DND-41 (cell line): ENCODE measurements around the gene BCL7B.
"Not testable (repeated sequence)": the region's sequence is repeated elsewhere in the genome, so short reads cannot be mapped to it uniquely, and the experiment has no call there.

Experiments used
- ATAC-seq: fragments of 200-7000 bp; cut with Tn5 transposase; 3 replicates; pipeline ENCODE4 v1.9.1; 2021; ENCODE audit warnings: low read depth; ENCODE audit not compliant: insufficient read depth
- DNase-seq: peaks from one replicate; pipeline ENCODE4 v3.0.0-alpha.2; 2020
- H2AFZ ChIP-seq: 2 replicates; pipeline ENCODE4 v1.6.0; 2012; ENCODE audit warnings: low read depth, low read length
- H3K27ac ChIP-seq: 2 replicates; pipeline ENCODE4 v1.5.1; 2012; ENCODE audit warnings: low read length, inconsistent platforms
- H3K27me3 ChIP-seq: fragments of 200-600 bp; sonication (generic); 2 replicates; pipeline ENCODE4 v1.6.0; 2012; ENCODE audit warnings: low read length, mild to moderate bottlenecking, inconsistent platforms; ENCODE audit not compliant: insufficient read depth, poor library complexity
- H3K36me3 ChIP-seq: 2 replicates; pipeline ENCODE4 v1.5.1; 2012; ENCODE audit warnings: low read length, inconsistent platforms; ENCODE audit not compliant: insufficient read depth
- H3K4me1 ChIP-seq: 2 replicates; pipeline ENCODE4 v1.5.1; 2012; ENCODE audit warnings: mild to moderate bottlenecking, low read length; ENCODE audit not compliant: insufficient read depth
- H3K4me2 ChIP-seq: 2 replicates; pipeline ENCODE4 v1.6.0; 2012; ENCODE audit warnings: mild to moderate bottlenecking, moderate library complexity, low read length, inconsistent platforms; ENCODE audit not compliant: insufficient read depth
- H3K4me3 ChIP-seq, 2 experiments: fragments of 200-600 bp in 1 of 2; shearing (Covaris generic) in 1 of 2; 2 replicates each; pipeline ENCODE4 v1.5.1; 2012 to 2016; ENCODE audit warnings: inconsistent platforms in 2 of 2, low read length in 2 of 2, mild to moderate bottlenecking in 2 of 2, low read depth in 1 of 2, moderate library complexity in 1 of 2
- H3K79me2 ChIP-seq: 2 replicates; pipeline ENCODE4 v1.6.0; 2012; ENCODE audit warnings: low read length, inconsistent platforms; ENCODE audit not compliant: insufficient read depth
- H3K9ac ChIP-seq: 2 replicates; pipeline ENCODE4 v1.6.0; 2012; ENCODE audit warnings: low read depth, mild to moderate bottlenecking, inconsistent platforms, low read length, moderate library complexity
- H3K9me3 ChIP-seq: 2 replicates; pipeline ENCODE4 v1.5.1; 2012; ENCODE audit warnings: low read length, moderate library complexity, mild to moderate bottlenecking, inconsistent platforms; ENCODE audit not compliant: insufficient read depth, severe bottlenecking
- H4K20me1 ChIP-seq: 2 replicates; pipeline ENCODE4 v1.6.0; 2012; ENCODE audit warnings: low read length; ENCODE audit not compliant: insufficient read depth
- EZH2 ChIP-seq: IDR thresholded peaks from 3 replicates; pipeline ENCODE4 v1.6.1; 2012; ENCODE audit warnings: borderline replicate concordance, low read depth, mild to moderate bottlenecking, moderate library complexity, low read length, inconsistent platforms; ENCODE audit not compliant: severe bottlenecking
- TF ChIP-seq, protein P1 (sequence below): IDR thresholded peaks from 2 replicates; pipeline ENCODE4 v1.5.1; 2012; ENCODE audit warnings: borderline replicate concordance, low read length, moderate library complexity, mild to moderate bottlenecking; ENCODE audit not compliant: poor library complexity, severe bottlenecking; ENCODE audit errors: extremely low read depth

Gene BCL7B

GRCh38 chr7:73547841-73548240 is 9.6 kb downstream of the BCL7B start:
- Histone ChIP-seq H3K79me2 (peaks cover 96% of the 10 kb centered on the region), H2AFZ (no peak overlapping the region), H3K9me3 (no peaks in the 10 kb centered on the region), H3K36me3 (peaks cover 85% of the 10 kb centered on the region), H3K4me2 (no peak overlapping the region), H3K4me3 (no peak overlapping the region), H4K20me1 (peaks cover 48% of the 10 kb centered on the region; the same call in 1 of the 2 replicates), H3K4me1 (peaks cover 10% of the 10 kb centered on the region; the same call in 1 of the 2 replicates), H3K27me3 (no peaks in the 10 kb centered on the region), H3K27ac (no peak overlapping the region), H3K9ac (no peak overlapping the region)
- no peak for ATAC-seq
- TF ChIP-seq, protein P1, sequence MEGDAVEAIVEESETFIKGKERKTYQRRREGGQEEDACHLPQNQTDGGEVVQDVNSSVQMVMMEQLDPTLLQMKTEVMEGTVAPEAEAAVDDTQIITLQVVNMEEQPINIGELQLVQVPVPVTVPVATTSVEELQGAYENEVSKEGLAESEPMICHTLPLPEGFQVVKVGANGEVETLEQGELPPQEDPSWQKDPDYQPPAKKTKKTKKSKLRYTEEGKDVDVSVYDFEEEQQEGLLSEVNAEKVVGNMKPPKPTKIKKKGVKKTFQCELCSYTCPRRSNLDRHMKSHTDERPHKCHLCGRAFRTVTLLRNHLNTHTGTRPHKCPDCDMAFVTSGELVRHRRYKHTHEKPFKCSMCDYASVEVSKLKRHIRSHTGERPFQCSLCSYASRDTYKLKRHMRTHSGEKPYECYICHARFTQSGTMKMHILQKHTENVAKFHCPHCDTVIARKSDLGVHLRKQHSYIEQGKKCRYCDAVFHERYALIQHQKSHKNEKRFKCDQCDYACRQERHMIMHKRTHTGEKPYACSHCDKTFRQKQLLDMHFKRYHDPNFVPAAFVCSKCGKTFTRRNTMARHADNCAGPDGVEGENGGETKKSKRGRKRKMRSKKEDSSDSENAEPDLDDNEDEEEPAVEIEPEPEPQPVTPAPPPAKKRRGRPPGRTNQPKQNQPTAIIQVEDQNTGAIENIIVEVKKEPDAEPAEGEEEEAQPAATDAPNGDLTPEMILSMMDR = no peak
- TF ChIP-seq EZH2 = no peak
- DNase-seq = no peak

GRCh38 chr7:73544678-73545077 is 12.8 kb downstream of the BCL7B start:
- peaks cover 48% of the 10 kb centered on the region for H4K20me1 ChIP-seq
- TF ChIP-seq, protein P1 = no peak
- no peak for TF ChIP-seq EZH2
- no peaks in the 10 kb centered on the region for H3K9me3 ChIP-seq
- H3K27ac ChIP-seq = no peak overlapping the region
- H3K4me3 ChIP-seq = no peak overlapping the region
- no peak overlapping the region for H3K9ac ChIP-seq
- DNase-seq (no peak), ATAC-seq (no peak)
- peaks cover 4% of the 10 kb centered on the region; the same call in 1 of the 2 replicates for H3K4me1 ChIP-seq
- H3K79me2 ChIP-seq = peaks cover 87% of the 10 kb centered on the region
- no peak overlapping the region for H3K4me2 ChIP-seq
- peaks cover 83% of the 10 kb centered on the region for H3K36me3 ChIP-seq
- no peaks in the 10 kb centered on the region for H3K27me3 ChIP-seq
- H2AFZ ChIP-seq = no peak overlapping the region

DNA sequence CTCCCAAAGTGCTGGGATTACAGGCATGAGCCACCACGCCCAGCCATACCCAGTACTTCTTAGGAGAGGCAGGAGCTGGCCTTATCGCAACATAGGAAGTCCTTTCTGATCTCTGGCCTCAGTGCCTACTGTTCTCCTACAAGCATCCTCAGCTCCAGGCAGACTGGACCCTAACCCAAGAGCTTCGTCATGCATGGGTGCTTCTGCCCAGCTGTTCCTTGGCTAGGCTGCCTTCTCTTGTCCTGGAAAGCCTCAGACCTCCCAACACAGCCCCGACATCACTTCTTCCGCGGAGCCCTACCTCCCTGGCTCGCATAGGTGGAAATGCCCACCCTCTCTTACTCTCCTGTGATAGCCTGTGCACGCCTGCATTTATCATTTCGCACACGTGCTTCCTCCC is 15.8 kb downstream of the BCL7B start:
- no peak for TF ChIP-seq EZH2
- TF ChIP-seq, protein P1 = no peak
- no peak for DNase-seq
- Histone ChIP-seq H3K79me2 (peaks cover 61% of the 10 kb centered on the region), H2AFZ (no peak overlapping the region), H3K36me3 (peaks cover 85% of the 10 kb centered on the region), H3K9ac (no peak overlapping the region), H3K4me1 (no peaks in the 10 kb centered on the region), H3K4me2 (no peak overlapping the region), H3K27me3 (no peaks in the 10 kb centered on the region), H3K27ac (no peak overlapping the region), H4K20me1 (peaks cover 29% of the 10 kb centered on the region), H3K4me3 (no peak overlapping the region), H3K9me3 (no peaks in the 10 kb centered on the region)
- no peak for ATAC-seq

GRCh38 chr7:73539709-73540108 is 17.8 kb downstream of the BCL7B start:
- Histone ChIP-seq H3K4me2 (no peak overlapping the region), H3K9me3 (no peaks in the 10 kb centered on the region), H4K20me1 (peaks cover 17% of the 10 kb centered on the region), H2AFZ (no peak overlapping the region), H3K4me3 (no peak overlapping the region), H3K27me3 (no peaks in the 10 kb centered on the region), H3K4me1 (no peaks in the 10 kb centered on the region), H3K36me3 (peaks cover 88% of the 10 kb centered on the region), H3K79me2 (peaks cover 42% of the 10 kb centered on the region), H3K9ac (no peak overlapping the region), H3K27ac (no peak overlapping the region)
- TF ChIP-seq EZH2 = no peak
- TF ChIP-seq, protein P1 = no peak
- ATAC-seq = no peak
- no peak for DNase-seq

DNA sequence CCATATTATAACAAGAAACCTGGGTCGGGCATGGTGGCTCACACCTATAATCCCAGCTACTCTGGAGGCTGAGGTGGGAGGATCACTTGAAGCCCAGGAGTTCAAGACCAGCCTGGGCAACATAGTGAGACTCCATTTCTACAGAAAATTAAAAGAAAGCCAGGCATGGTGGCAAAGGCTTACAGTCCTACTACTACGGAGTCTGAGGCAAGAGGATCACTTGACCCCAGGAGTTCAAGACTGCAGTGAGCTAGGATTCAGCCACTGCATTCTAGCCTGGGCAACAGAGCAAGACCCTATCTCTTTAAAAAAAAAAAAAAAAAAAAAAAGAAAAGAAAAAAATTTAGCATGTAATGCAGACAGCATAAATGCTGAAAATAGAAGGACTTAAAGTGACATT is 19.0 kb downstream of the BCL7B start:
- H3K4me3 ChIP-seq, H3K27me3 ChIP-seq, H3K9me3 ChIP-seq, H2AFZ ChIP-seq, H3K4me1 ChIP-seq, H3K9ac ChIP-seq, H3K4me2 ChIP-seq, DNase-seq, ATAC-seq, H3K27ac ChIP-seq: not testable (repeated sequence)
- Histone ChIP-seq H3K36me3 (peaks cover 78% of the 10 kb centered on the region), H3K79me2 (peaks cover 31% of the 10 kb centered on the region), H4K20me1 (peaks cover 12% of the 10 kb centered on the region)
